ENCODE data around the gene PCDHA9. TPM values are rescaled to one million over a fixed set of nuclear protein-coding genes. Genes with fewer than 3 reads are reported as not detected.

Gene PCDHA9
- total RNA-seq, 1 donor from 2014 or later = under 0.01 TPM

GRCh38 chr5:140883927-140884697 lies 35.9 kb downstream of the PCDHA9 start:
- DNase-seq (ENCODE audit: low read depth) = no peak
- Histone ChIP-seq H3K4me3 (ENCODE audit: low read depth, low read length) (no peak overlapping the region), H3K36me3 (ENCODE audit: control insufficient read depth, insufficient read depth, low read length) (no peaks in the 10 kb centered on the region), H3K27me3 (ENCODE audit: control insufficient read depth, insufficient read depth, low read length) (peaks cover 3% of the 10 kb centered on the region)
- no peak for TF ChIP-seq CTCF (IDR thresholded peaks at IDR 0.05; ENCODE audit: insufficient read depth, low read length, poor library complexity, severe bottlenecking)

Other genes starting within 250 kb of the PCDHA9 start
- 0.29 and 1.9 TPM in 2 replicates for gene CD14, start 215.2 kb upstream of the PCDHA9 start, total RNA-seq
- gene TMCO6, start 208.9 kb upstream of the PCDHA9 start, total RNA-seq = 35.6 and 66.8 TPM in 2 replicates
- 46.4 and 51.2 TPM in 2 replicates for gene NDUFA2, start 200.8 kb upstream of the PCDHA9 start, total RNA-seq
- gene IK, start 200.6 kb upstream of the PCDHA9 start, total RNA-seq = 107 and 111 TPM in 2 replicates
- 20.1 and 22.5 TPM in 2 replicates for gene WDR55, start 183.5 kb upstream of the PCDHA9 start, total RNA-seq
- gene DND1, start 174.8 kb upstream of the PCDHA9 start, total RNA-seq = 0.34 and 1.0 TPM in 2 replicates
- 80.6 and 97.1 TPM in 2 replicates for gene HARS1, start 157.0 kb upstream of the PCDHA9 start, total RNA-seq
- 31.6 and 33.9 TPM in 2 replicates for gene HARS2, start 156.9 kb upstream of the PCDHA9 start, total RNA-seq
- 27.2 and 42.4 TPM in 2 replicates for gene ZMAT2, start 147.9 kb upstream of the PCDHA9 start, total RNA-seq
- not detected in 2 replicates for gene PCDHA1, start 62.2 kb upstream of the PCDHA9 start, total RNA-seq
- not detected in 2 replicates for gene PCDHA2, start 53.5 kb upstream of the PCDHA9 start, total RNA-seq
- 0.07 and 0.25 TPM in 2 replicates for gene PCDHA3, start 47.3 kb upstream of the PCDHA9 start, total RNA-seq
- gene PCDHA4, start 41.3 kb upstream of the PCDHA9 start, total RNA-seq = 0.27 and 1.2 TPM in 2 replicates
- gene PCDHA5, start 26.8 kb upstream of the PCDHA9 start, total RNA-seq = not detected in 2 replicates
- gene PCDHA6, start 20.4 kb upstream of the PCDHA9 start, total RNA-seq = 0.21 and 0.27 TPM in 2 replicates
- 0.07 and 0.25 TPM in 2 replicates for gene PCDHA7, start 14.1 kb upstream of the PCDHA9 start, total RNA-seq
- under 0.01 TPM in 1 of 2 replicates, not detected in the other for gene PCDHA8, start 7.2 kb upstream of the PCDHA9 start, total RNA-seq
- gene PCDHA10, start 7.5 kb downstream of the PCDHA9 start, total RNA-seq = 0.33 and 0.68 TPM in 2 replicates
- 0.48 and 1.2 TPM in 2 replicates for gene PCDHA11, start 20.6 kb downstream of the PCDHA9 start, total RNA-seq
- 0.08 and 0.96 TPM in 2 replicates for gene PCDHA12, start 26.9 kb downstream of the PCDHA9 start, total RNA-seq
- 0.21 TPM in 1 of 2 replicates, not detected in the other for gene PCDHA13, start 33.7 kb downstream of the PCDHA9 start, total RNA-seq
- 0.07 and 0.17 TPM in 2 replicates for gene PCDHAC1, start 77.9 kb downstream of the PCDHA9 start, total RNA-seq
- 0.48 and 0.92 TPM in 2 replicates for gene PCDHAC2, start 118.1 kb downstream of the PCDHA9 start, total RNA-seq
- gene PCDHB1, start 203.0 kb downstream of the PCDHA9 start, total RNA-seq = under 0.01 TPM in 1 of 2 replicates, not detected in the other
- 5.7 and 5.8 TPM in 2 replicates for gene PCDHB2, start 246.2 kb downstream of the PCDHA9 start, total RNA-seq

Measured in kidney epithelial cell (primary cell).